B cell (primary cell): ENCODE data around the gene FNDC11. TPM values are rescaled to one million over a fixed set of nuclear protein-coding genes. Genes with fewer than 3 reads are reported as not detected.
A peak's percentile ranks its signal among the peaks of the same experiment; 100 is the strongest.
"Not testable (repeated sequence)": the region's sequence is repeated elsewhere in the genome, so short reads cannot be mapped to it uniquely, and the experiment has no call there.

ENCODE experiments used
- ATAC-seq: fragments of 200-7000 bp; cut with Tn5 transposase; one replicate; pipeline ENCODE4 v1.10.0; 2021; ENCODE audit warnings: low read depth, mild to moderate bottlenecking, moderate number of reproducible peaks, moderate library complexity
- CTCF ChIA-PET: fragments of 350-600 bp; sonication (Branson Sonifier 250); formaldehyde crosslinking; loops from one replicate; lab custom pipeline; 2021; ENCODE audit warnings: antibody characterized with exemption, inconsistent platforms; lab: Charles Lee
- POLR2A ChIA-PET: fragments of 350-600 bp; sonication (Branson Sonifier 250); formaldehyde crosslinking; loops from one replicate; lab custom pipeline; 2021; ENCODE audit warnings: antibody characterized with exemption; lab: Charles Lee
- DNase-seq: peaks from one replicate; pipeline ENCODE4 v3.0.0; 2013
- H2AFZ ChIP-seq: 2 replicates; pipeline ENCODE4 v1.6.1; 2012; ENCODE audit warnings: mild to moderate bottlenecking, low read depth, low read length; ENCODE audit not compliant: insufficient read depth, poor library complexity, severe bottlenecking
- H3K27ac ChIP-seq, 2 donors: 1 replicate in 1 of 2; 2 replicates in 1 of 2; pipeline ENCODE4 v1.5.1; 2012 to 2013; ENCODE audit warnings: low read length in 2 of 2, mild to moderate bottlenecking in 2 of 2, moderate library complexity in 1 of 2
- H3K27me3 ChIP-seq, 4 experiments: fragments of 200-600 bp in 1 of 4; sonication (generic) in 1 of 4; replicated peaks in 1 of 4; 1 replicate in 2 of 4; 2 replicates in 2 of 4; pipeline versions ENCODE4 v1.6.1 to v1.7.0; 2013 to 2016; ENCODE audit warnings: low read length in 3 of 4, mild to moderate bottlenecking in 2 of 4, mixed read lengths in 1 of 4, moderate library complexity in 1 of 4; ENCODE audit not compliant: insufficient read depth in 4 of 4, control insufficient read depth in 3 of 4; ENCODE audit errors: control extremely low read depth in 1 of 4
- H3K36me3 ChIP-seq, 2 experiments: replicated peaks in 1 of 2; 1 replicate in 1 of 2; 2 replicates in 1 of 2; pipeline versions ENCODE4 v1.6.1 to v1.7.1; 2013; ENCODE audit warnings: low read length in 1 of 2; ENCODE audit not compliant: insufficient read depth in 2 of 2, control insufficient read depth in 1 of 2; ENCODE audit errors: control extremely low read depth in 1 of 2, extremely low read depth in 1 of 2
- H3K4me1 ChIP-seq, 2 donors: fragments of 200-600 bp in 1 of 2; sonication (generic) in 1 of 2; 1 replicate in 1 of 2; 2 replicates in 1 of 2; pipeline versions ENCODE4 v1.5.1 to v1.6.1; 2013 to 2017; ENCODE audit warnings: low read length in 2 of 2; ENCODE audit not compliant: control insufficient read depth in 2 of 2, insufficient read depth in 2 of 2
- H3K4me2 ChIP-seq: replicated peaks from 2 replicates; pipeline ENCODE3; 2012; ENCODE audit warnings: mild to moderate bottlenecking, low read depth, low read length; ENCODE audit not compliant: poor library complexity, severe bottlenecking
- H3K4me3 ChIP-seq, 5 experiments: fragments of 200-600 bp in 1 of 5; sonication (generic) in 1 of 5; 1 replicate in 3 of 5; 2 replicates in 2 of 5; pipeline versions ENCODE4 v1.5.1 to v1.7.0; 2011 to 2016; ENCODE audit warnings: low read length in 4 of 5, mild to moderate bottlenecking in 4 of 5, low read depth in 2 of 5, control low read depth in 1 of 5, moderate library complexity in 1 of 5; ENCODE audit not compliant: insufficient read depth in 1 of 5; ENCODE audit errors: control extremely low read depth in 1 of 5, extremely low read depth in 1 of 5
- H3K79me2 ChIP-seq: fragments of 200-600 bp; sonication (generic); one replicate; pipeline ENCODE4 v1.6.0; 2016; ENCODE audit warnings: low read length; ENCODE audit not compliant: control insufficient read depth, insufficient read depth
- H3K9ac ChIP-seq: fragments of 200-600 bp; sonication (generic); 2 replicates; pipeline ENCODE4 v1.6.1; 2017; ENCODE audit warnings: mild to moderate bottlenecking, low read length, moderate library complexity
- H3K9me3 ChIP-seq, 3 donors: one replicate each; pipeline versions ENCODE4 v1.6.1 to v1.7.1; 2013; ENCODE audit warnings: low read length in 2 of 3; ENCODE audit not compliant: control insufficient read depth in 2 of 3, insufficient read depth in 1 of 3; ENCODE audit errors: control extremely low read depth in 1 of 3
- H4K20me1 ChIP-seq: 2 replicates; pipeline ENCODE4 v1.6.0; 2012; ENCODE audit warnings: mild to moderate bottlenecking, low read length; ENCODE audit not compliant: insufficient read depth, control insufficient read depth, poor library complexity, severe bottlenecking
- H3K27ac Mint-ChIP-seq: one replicate; pipeline ENCODE4 v1.8.0; 2021; ENCODE audit warnings: mixed read lengths
- H3K27me3 Mint-ChIP-seq: one replicate; pipeline ENCODE4 v1.8.0; 2021; ENCODE audit warnings: mixed read lengths
- H3K4me1 Mint-ChIP-seq: one replicate; pipeline ENCODE4 v1.8.0; 2021; ENCODE audit warnings: mixed read lengths
- H3K4me3 Mint-ChIP-seq: one replicate; pipeline ENCODE4 v1.8.0; 2021; ENCODE audit warnings: mixed read lengths
- H3K9me3 Mint-ChIP-seq: one replicate; pipeline ENCODE4 v1.8.0; 2022; ENCODE audit warnings: mixed read lengths; ENCODE audit not compliant: insufficient read depth
- CTCF ChIP-seq: fragments of 200-600 bp; IDR thresholded peaks from one replicate; pipeline ENCODE4 v1.8.0; 2022; ENCODE audit warnings: antibody characterized with exemption, mild to moderate bottlenecking
- EZH2 ChIP-seq: IDR thresholded peaks from 2 replicates; pipeline ENCODE4 v1.6.1; 2012; ENCODE audit warnings: borderline replicate concordance, low read depth, mild to moderate bottlenecking, moderate library complexity, low read length; ENCODE audit not compliant: insufficient read depth, poor library complexity, severe bottlenecking
- WGBS: methylation state at CpG from one replicate; pipeline ENCODE4 v1.1.5; 2013; ENCODE audit warnings: missing lambda C conversion rate; ENCODE audit not compliant: insufficient coverage; 5-methylcytosine and 5-hydroxymethylcytosine counted together
- intact Hi-C: fragments of 100-400 bp; cut with micrococcal nuclease; formaldehyde crosslinking; loops from one replicate; pipeline ENCODE4 v1.10.0; 2022
- polyA plus RNA-seq: library from polyadenylated mRNA; depleted of rRNA; stranded (reverse); fragments of >200 nt; gene quantifications from 2 replicates; pipeline ENCODE4 v1.2.3, GENCODE V29; 2012
- total RNA-seq, 2 donors: library from RNA; stranded (reverse); fragments of 120-200 nt in 1 of 2; gene quantifications; 1 replicate in 1 of 2; 2 replicates in 1 of 2; pipeline versions ENCODE4 v1.2.3 to v1.2.4, GENCODE V29; 2013 to 2022

FNDC11 gene
- total and polyA plus RNA-seq, 2 donors (not counting 1 experiment from before 2014, with no cell fraction given): 3.8 to 34.2 TPM

- Mint-ChIP-seq H3K4me3 (no peak overlapping the region), H3K27ac (no peak overlapping the region), H3K27me3 (no peaks in the 10 kb centered on the region), H3K4me1 (peaks cover 8% of the 10 kb centered on the region), H3K9me3 (no peaks in the 10 kb centered on the region)
- H3K4me2 ChIP-seq: no peak overlapping the region
- intact Hi-C loops: no loop called here
- DNase-seq: no peak
- no peak overlapping the region for H3K27ac ChIP-seq
- peaks cover 4 to 58% of the 10 kb centered on the region in 2 experiments for H3K36me3 ChIP-seq
- H3K27me3 ChIP-seq: no peaks in the 10 kb centered on the region
- ChIA-PET POLR2A (interaction anchor here (0.7 kb wide), 2 partner anchors 43 to 61 kb away, joined by 3 to 6 read pairs; no protein-coding TSS in a partner anchor), CTCF (no interaction called here)
- peaks cover 12% of the 10 kb centered on the region for H4K20me1 ChIP-seq
- no peak overlapping the region for H3K4me3 ChIP-seq
- TF ChIP-seq CTCF (no peak), EZH2 (no peak)
- peaks cover 6% of the 10 kb centered on the region for H3K79me2 ChIP-seq
- WGBS: 97% methylated on average over 25 of the region's 27 CpGs
- H3K4me1 ChIP-seq: peaks cover 0 to 8% of the 10 kb centered on the region in 2 donors
- no peak overlapping the region for H2AFZ ChIP-seq
- H3K9me3 ChIP-seq: peaks cover 0 to 9% (median 0%) of the 10 kb centered on the region in 3 donors
- no peak overlapping the region for H3K9ac ChIP-seq
- ATAC-seq: no peak
These were observed 45.6 kb downstream of the FNDC11 start for GRCh38 chr20:63599396-63600050.

GRCh38 chr20:63601679-63602078 lies 47.7 kb downstream of the FNDC11 start:
- DNase-seq, H3K4me1 ChIP-seq, H2AFZ ChIP-seq, H3K4me3 ChIP-seq, H3K9me3 ChIP-seq, H3K4me2 ChIP-seq, POLR2A ChIA-PET, H3K9me3 Mint-ChIP-seq, H3K27me3 Mint-ChIP-seq, H3K9ac ChIP-seq, ATAC-seq, H3K4me3 Mint-ChIP-seq, H3K27ac Mint-ChIP-seq, intact Hi-C loops, H3K27me3 ChIP-seq: not testable (repeated sequence)
- peaks cover 31% of the 10 kb centered on the region for H4K20me1 ChIP-seq
- H3K36me3 ChIP-seq: peaks cover 4 to 48% of the 10 kb centered on the region in 2 experiments
- H3K79me2 ChIP-seq: peaks cover 24% of the 10 kb centered on the region
- 40% methylated on average over 1 of the region's 8 CpGs for WGBS
- CTCF ChIA-PET: interaction anchor here (0.6 to 1.3 kb wide), 2 partner anchors 14 to 40 kb away, joined by 3 to 6 read pairs; no protein-coding TSS in a partner anchor
- peaks cover 10% of the 10 kb centered on the region for H3K4me1 Mint-ChIP-seq
- H3K27ac ChIP-seq: peak overlapping the region in 1 of 2 donors; percentile 54
